COR-L47 (cell line): ENCODE measurements around the gene TDRD1.

Experiments
- DNase-seq: peaks from one replicate; lab custom pipeline; 2025; lab: John Stamatoyannopoulos, UW

TDRD1 gene

GRCh38 chr10:114266521-114266920 lies 87.4 kb downstream of the TDRD1 start:
- DNase-seq, result peak; percentile 37

DNA sequence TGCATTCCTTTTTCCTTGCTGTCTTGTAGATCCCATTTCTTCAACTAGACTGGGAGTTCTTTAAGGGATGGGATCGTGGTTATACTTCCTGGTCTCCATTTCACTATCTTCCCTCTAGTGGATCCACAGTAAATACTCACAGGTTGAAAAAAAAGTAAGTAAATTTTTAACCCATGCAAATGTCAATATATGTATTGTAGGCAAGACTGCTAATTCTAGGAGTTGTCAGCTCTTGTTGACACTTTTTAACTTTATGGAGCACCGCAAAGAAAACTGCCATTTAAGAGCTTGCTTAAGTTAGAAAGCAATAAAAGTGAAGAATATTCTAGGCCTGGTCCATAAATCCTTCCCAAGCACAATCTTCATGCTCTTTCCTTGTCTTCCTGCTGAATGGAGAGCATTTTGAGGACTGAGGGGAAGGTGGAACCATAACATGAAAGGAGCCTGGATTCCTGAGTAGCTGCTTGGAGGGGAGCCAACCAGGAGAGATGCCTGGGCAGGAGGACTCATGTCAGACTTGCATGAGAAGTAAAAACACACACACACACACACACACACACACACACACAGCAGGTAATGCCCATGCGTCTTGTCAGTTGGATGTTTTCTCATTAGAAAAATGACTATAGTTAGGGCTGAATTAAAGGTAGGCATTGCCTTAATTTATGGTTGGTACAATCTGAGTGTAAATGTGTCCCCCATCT lies 92.1 kb downstream of the TDRD1 start:
- DNase-seq, result no peak

DNA sequence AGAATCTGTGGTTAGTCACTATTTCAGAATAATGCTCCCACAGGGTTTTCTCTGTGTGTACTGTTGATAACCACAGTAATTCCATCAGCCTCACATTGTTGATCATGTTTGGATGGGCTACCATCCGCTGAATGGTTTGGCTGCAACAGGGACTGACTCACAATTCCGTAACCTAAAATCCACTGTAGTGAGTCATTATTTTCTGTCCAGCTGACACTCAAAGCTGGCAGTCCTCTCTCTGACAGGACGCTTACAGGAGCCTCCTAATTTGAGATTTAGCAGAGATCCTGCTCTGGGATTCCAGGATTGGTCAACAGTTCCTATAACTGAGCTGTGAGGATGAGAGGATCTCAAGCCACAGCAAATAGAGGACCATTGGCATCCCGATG lies 92.6 kb downstream of the TDRD1 start:
- DNase-seq, result no peak

DNA sequence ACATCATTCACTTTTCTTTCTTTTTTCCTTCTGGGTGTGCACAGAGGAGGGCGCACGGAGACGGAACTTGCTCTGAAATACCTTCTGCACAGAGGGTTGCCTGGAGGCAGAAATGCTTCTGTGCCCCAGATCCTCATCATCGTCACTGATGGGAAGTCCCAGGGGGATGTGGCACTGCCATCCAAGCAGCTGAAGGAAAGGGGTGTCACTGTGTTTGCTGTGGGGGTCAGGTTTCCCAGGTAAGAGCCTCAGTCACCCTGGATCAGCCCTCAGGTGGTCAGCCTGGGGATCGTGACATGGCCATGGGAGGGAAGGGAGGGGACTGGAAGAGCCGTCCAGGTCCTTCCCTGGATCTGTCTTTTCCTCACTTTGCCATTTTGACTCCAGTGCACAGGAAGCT lies 93.5 kb downstream of the TDRD1 start:
- no peak for DNase-seq

- DNase-seq, result no peak
Measured at GRCh38 chr10:114273910-114274309, 94.8 kb downstream of the TDRD1 start.

DNA sequence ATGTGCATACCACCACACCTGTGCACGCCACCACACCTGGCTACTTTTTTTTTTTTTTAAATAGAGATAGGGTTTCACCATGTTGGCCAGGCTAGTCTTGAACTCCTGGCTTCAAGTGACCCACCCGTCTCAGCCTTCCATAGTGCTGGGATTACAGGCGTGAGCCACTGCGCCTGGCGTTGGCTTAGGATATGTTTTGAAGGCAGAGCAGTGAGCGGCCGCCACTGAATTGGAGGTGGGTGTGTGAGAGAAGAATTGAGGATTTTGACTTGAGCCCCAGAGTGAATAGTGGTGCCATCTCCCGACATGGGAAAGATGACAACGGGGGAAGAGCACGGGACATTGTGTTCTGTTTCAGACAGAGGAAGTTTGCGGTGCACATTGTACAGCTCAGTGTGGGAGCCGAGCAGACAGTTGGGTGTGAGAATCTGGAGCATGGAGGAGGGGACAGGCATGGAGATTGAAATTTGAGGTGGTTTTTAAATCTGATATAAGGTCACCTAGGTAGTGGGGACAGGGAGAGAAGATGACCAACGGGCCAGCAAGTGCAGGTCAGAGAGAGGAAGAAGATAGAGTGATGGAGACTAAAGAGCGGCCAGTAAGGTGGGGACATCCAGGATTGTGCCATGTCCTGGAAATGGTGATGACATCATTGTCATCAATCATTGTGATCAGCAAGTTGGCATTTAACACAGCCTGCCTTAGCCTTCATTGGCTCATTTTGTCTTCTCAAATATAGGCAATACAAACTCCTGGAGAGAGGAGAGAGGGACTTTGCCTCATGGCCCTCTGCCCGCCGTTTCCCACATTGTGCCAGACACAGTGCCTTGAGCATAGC lies 95.7 kb downstream of the TDRD1 start:
- DNase-seq, result no peak

DNA sequence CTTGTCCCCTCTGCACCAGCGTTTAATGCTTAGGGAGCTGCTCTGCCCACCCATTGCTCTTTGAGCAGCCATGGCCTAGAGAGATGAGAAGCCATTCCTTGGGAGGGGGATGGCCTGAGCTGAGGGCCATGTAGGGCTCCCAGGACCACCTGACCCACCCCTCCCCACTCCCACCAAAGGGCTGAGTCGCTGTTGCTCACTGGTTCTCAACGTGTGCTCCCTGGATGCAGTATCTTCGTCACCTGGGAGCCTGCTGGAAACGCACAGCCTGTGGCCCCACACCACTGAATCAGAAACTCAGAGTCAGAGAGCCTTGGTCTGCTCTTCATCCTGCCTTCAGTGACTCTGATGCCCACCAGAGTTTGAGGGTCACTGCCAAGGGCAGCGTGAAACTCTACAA lies 96.9 kb downstream of the TDRD1 start:
- no peak for DNase-seq

- DNase-seq, result no peak
Measured at GRCh38 chr10:114276671-114277070, 97.5 kb downstream of the TDRD1 start.

- no peak for DNase-seq
Measured at GRCh38 chr10:114278140-114278883, 99.2 kb downstream of the TDRD1 start.

DNA sequence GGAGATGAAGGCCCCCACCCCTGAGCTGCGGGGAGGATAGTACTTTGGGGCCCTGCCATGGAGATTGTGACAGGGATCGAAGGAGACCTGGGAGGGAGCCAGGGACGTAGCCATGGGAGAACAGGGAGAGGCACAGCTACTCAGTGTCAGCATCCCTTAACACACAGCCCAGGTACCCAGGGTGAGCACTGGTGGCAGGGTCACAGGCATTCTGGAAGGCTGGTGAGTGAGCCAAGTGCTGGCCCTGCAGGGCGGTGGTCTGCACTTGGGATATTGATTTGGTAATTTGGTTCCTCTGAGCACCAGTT lies 99.7 kb downstream of the TDRD1 start:
- no peak for DNase-seq

DNA sequence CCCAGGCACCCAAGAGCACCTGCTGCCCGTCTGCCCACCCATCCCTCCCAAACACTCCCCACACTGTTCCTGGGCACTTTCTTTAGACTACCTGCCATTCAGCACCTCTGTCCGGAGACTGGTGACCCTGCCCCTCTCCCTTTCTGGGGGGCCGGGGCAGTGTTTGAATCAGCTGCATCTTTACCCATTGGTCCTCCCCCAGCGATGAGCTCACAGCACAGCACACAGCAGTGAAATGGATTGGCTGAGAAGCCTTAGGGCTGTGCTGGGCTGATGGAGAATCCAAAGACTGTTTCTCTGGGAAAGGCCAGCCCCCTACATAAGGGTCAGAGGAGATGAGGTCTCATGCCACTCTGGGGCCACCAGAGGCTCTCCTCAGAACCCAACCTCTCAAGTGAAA lies 100.1 kb downstream of the TDRD1 start:
- DNase-seq, result no peak

DNA sequence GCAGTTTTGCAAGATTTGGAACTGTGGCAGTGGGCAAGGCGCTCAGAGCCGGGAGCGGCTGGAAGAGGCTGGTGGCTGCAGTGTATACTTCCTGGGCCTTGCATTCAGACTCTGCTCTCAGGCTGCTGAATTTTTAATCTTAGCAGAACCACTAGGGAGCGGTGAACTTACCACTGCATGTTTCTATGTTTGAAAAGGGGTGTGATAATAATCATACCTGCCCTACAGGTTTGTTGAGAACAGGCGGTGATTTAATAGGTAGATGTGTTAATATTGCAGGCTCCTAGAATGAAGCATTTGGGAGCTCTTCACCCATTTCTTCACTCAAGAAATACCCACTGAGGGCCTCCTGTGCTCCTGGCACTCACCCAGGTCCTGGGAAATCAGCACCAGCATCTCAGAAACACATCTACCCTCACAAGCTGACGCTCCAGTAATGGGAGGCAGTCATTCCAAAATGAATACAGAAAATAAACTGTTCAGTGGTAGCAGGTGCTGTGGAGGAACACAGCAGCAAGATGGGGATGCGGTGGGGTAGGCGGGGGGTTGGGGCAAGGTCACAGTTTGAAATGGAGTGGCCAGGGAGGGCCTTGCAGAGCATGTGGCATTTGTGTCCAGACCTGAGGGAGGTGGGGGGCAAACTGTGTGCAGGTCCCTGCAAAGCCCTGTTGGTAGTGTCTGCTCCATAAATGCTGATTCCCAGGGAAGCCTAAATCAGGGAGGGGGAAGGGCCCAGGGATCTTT lies 100.9 kb downstream of the TDRD1 start:
- no peak for DNase-seq

GRCh38 chr10:114281006-114281405 lies 101.9 kb downstream of the TDRD1 start:
- DNase-seq, result no peak

- DNase-seq, result no peak
Measured at GRCh38 chr10:114281461-114281860, 102.3 kb downstream of the TDRD1 start.
